Measurements from ENCODE around the gene RPLP1.

- TF ChIP-seq REST (IDR thresholded peaks at IDR 0.05; ENCODE audit: insufficient replicate concordance, low read depth): no peak
- TF ChIP-seq GABPA (IDR thresholded peaks at IDR 0.05; ENCODE audit: low read depth): no peak
- TF ChIP-seq CTCF (IDR thresholded peaks at IDR 0.05; ENCODE audit: insufficient read depth, low read length): no peak
- no peak for TF ChIP-seq POLR2AphosphoS5 (IDR thresholded peaks at IDR 0.05; ENCODE audit: low read depth)
Measured at GRCh38 chr15:69446953-69447352, 5.7 kb upstream of the RPLP1 start.
